ENCODE results near the gene ARL5C. TPM values are rescaled to one million over a fixed set of nuclear protein-coding genes. Genes with fewer than 3 reads are reported as not detected.
"Not testable (repeated sequence)": the region's sequence is repeated elsewhere in the genome, so short reads cannot be mapped to it uniquely, and the experiment has no call there.

ARL5C gene
- total RNA-seq, 1 donor from 2014 or later = not detected

DNA sequence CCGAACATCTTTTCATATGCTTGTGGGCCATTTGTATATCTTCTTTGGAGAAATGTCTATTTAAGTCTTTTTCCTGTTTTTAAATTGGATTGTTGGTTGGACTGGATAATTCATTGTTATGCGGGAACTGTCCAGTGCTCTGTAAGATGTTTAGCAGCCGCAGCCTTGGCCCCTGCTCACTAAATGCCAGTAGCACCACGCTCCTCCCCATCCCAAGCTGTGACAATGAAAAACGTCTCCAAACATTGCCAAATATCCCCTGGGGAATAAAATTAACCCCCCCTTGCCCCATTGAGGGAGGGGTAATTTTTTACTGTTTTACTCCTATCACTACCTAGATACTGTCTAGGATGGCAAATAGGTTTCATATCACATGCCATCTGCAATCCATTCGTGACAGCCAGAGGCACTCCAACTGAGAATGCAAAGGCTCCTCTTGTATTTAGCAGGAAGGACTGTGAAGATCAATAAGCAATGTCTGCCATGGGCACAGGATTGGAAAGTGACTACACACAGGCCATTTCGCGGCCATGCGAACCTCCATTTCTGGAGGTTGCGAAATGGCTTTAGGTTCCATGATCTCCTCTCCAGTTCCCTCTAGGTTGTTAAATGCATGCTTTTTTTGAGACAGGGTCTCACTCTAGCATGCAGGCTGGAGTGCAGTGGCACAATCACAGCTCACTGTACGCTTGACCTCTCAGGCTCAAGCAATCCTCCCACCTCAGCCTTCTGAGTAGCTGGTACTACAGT, 23.9 kb downstream of the ARL5C start:
- no peak for DNase-seq (ENCODE audit: low spot score)
- H3K4me1 Mint-ChIP-seq (ENCODE audit: low read depth) = no peaks in the 10 kb centered on the region
- no peaks in the 10 kb centered on the region for H3K36me3 Mint-ChIP-seq (ENCODE audit: low read depth)
- intact Hi-C loops (cut with micrococcal nuclease) = no loop called here
- peaks cover 2% of the 10 kb centered on the region for H3K27me3 Mint-ChIP-seq (ENCODE audit: insufficient read depth)
- H3K9me3 Mint-ChIP-seq = no peaks in the 10 kb centered on the region
- no peak overlapping the region for H3K4me3 Mint-ChIP-seq
- no peak overlapping the region for H3K27ac Mint-ChIP-seq

DNA sequence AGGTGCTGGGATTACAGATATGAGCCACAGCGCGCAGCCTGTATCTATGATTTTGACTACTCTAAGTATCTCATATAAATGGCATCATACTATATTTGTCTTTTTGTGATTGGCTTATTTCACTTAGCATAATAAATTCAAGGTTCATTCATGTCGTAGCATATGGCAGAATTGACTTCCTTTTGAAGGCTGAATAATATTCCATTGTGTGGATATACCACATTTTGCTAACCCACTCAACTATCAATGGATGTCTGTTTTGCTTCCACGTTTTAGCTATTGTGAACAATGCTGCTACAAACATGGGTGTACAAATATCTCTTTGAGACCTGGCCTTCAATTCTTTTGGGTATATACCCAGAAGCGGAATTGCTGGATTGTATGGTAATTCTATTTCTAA, 24.7 kb downstream of the ARL5C start:
- H3K27me3 Mint-ChIP-seq (ENCODE audit: insufficient read depth) = peaks cover 4% of the 10 kb centered on the region
- no peak overlapping the region for H3K4me3 Mint-ChIP-seq
- no peak overlapping the region for H3K27ac Mint-ChIP-seq
- H3K36me3 Mint-ChIP-seq (ENCODE audit: low read depth) = no peaks in the 10 kb centered on the region
- no peak for DNase-seq (ENCODE audit: low spot score)
- H3K4me1 Mint-ChIP-seq (ENCODE audit: low read depth) = no peaks in the 10 kb centered on the region
- H3K9me3 Mint-ChIP-seq = no peaks in the 10 kb centered on the region
- intact Hi-C loops (cut with micrococcal nuclease) = no loop called here

DNA sequence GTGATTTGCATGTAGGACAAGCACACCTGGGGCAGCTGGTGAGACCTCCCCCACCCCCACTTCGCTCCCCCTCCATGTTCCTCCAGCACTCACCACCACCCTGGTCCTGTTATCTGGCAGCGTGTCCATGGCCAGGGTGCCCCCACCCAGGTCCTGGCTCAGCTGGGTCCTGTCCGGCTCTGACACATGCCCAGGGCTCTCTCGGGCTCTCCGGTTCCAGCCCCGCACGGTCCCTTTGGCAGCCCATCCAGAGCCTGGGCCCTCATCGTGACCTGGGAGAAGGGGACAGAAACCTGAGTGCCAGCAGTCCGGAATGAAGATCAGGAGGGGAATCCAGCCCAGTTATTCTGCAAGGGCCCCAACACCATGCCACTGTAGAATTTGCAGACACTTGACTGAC, 26.4 kb downstream of the ARL5C start:
- intact Hi-C loops (cut with micrococcal nuclease) = no loop called here
- no peak for DNase-seq (ENCODE audit: low spot score)

DNA sequence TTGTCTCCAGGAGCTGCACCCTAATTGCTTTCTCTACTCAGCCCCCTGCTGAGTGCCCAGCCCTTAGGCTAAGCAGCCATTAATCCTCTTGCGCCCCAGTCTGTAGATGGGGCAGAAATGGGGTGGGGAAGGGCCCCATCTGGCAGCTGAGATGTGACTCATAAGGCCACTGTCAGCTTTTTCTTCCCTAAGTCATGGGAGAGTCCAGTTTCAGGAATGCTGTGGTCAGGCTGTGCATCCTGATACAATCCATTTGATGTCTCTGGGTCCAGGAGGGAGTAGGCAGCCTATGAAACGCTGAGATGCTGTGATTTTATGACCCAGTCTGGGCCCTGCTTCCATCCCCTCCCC, 26.8 kb downstream of the ARL5C start:
- no peak for DNase-seq (ENCODE audit: low spot score)
- intact Hi-C loops (cut with micrococcal nuclease) = no loop called here
- Mint-ChIP-seq H3K36me3 (ENCODE audit: low read depth) (no peaks in the 10 kb centered on the region), H3K27ac (no peak overlapping the region), H3K27me3 (ENCODE audit: insufficient read depth) (peaks cover 3% of the 10 kb centered on the region), H3K9me3 (no peaks in the 10 kb centered on the region), H3K4me3 (no peak overlapping the region), H3K4me1 (ENCODE audit: low read depth) (no peaks in the 10 kb centered on the region)

More for the DNA sequence above, 26.4 kb downstream of the ARL5C start:
- Mint-ChIP-seq H3K27me3 (ENCODE audit: insufficient read depth) (peaks cover 3% of the 10 kb centered on the region), H3K27ac (no peak overlapping the region), H3K36me3 (ENCODE audit: low read depth) (no peaks in the 10 kb centered on the region), H3K9me3 (no peaks in the 10 kb centered on the region), H3K4me3 (no peak overlapping the region), H3K4me1 (ENCODE audit: low read depth) (no peaks in the 10 kb centered on the region)

DNA sequence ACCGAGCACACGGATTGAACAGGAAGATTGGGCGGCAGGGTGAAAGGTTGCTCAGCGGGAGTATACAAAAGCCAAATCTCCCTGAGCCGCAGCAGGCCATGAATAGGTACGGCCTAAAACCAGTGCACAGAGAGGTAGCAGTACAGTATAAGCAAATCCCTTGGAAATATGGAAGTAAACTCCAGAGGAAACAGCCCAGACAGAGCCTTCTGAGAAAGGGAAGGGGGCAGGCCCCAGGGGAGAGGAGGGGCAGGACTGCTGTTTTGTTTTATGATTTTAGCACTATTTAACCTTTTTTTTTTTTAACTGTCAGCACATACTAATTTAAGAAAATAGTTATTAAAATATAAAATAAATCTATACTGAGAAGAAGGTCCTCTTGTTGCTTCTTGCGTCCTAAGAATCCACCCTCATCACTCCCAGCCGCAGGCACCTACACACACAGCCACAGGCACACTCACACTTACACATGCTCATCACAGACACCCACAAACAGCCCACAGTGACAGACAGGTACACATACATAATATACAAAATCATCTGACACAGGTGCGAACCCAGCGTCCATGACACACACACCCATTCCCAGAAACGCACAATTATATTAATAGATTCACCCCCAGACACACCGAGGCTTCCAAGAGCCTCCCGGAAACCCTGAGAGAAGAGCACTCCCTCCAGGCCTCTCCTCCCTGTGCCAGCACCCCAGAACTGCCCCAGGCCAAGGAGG, 27.4 kb downstream of the ARL5C start:
- Mint-ChIP-seq H3K9me3 (no peaks in the 10 kb centered on the region), H3K4me3 (no peak overlapping the region), H3K27ac (no peak overlapping the region), H3K4me1 (ENCODE audit: low read depth) (no peaks in the 10 kb centered on the region), H3K36me3 (ENCODE audit: low read depth) (no peaks in the 10 kb centered on the region), H3K27me3 (ENCODE audit: insufficient read depth) (peaks cover 3% of the 10 kb centered on the region)
- intact Hi-C loops (cut with micrococcal nuclease) = no loop called here
- DNase-seq (ENCODE audit: low spot score) = no peak

DNA sequence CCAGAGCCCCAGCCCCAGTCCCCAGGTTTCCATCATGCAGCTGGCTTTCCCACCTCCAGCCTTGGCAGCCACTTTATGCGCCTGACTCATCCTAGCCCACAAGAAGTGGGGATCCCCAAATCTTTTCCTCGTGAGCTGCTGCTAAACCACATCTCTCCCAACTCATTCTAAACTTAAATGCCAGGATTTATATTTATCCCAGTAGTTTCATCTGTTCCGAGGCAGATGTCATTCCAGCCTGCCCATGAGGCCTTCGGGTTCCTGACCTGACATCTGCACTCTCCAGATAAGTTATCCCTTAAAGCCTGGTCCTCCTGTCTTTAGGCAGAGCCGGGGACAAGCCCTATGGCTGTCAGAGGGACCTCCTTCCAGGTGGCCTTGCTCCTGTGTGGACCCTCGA, 31.1 kb downstream of the ARL5C start:
- Mint-ChIP-seq H3K27ac (no peak overlapping the region), H3K9me3 (no peaks in the 10 kb centered on the region), H3K4me3 (no peak overlapping the region), H3K4me1 (ENCODE audit: low read depth) (no peaks in the 10 kb centered on the region), H3K36me3 (ENCODE audit: low read depth) (no peaks in the 10 kb centered on the region), H3K27me3 (ENCODE audit: insufficient read depth) (peaks cover 3% of the 10 kb centered on the region)
- DNase-seq (ENCODE audit: low spot score) = no peak
- intact Hi-C loops (cut with micrococcal nuclease) = no loop called here

DNA sequence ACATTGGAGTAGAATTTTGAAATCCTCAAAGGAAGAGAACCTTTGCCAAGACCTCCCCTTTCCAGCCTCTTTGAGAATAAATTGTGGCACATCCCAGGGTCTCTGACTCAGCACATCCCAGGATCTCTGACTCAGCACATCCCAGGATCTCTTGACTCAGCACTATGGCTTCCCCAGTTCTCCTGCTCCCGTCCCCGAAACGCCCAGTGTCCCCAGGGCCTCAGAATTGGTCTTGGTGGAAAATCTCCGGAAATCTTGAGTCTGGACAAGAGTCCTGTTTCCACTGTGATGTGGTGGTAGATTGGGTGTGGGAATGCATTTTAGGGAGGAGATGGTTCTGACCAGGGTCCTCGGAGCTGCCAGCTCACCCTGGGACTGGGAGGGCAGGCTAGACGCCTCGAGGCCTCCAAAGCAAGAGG, 33.8 kb downstream of the ARL5C start:
- H3K4me1 Mint-ChIP-seq (ENCODE audit: low read depth) = no peaks in the 10 kb centered on the region

DNA sequence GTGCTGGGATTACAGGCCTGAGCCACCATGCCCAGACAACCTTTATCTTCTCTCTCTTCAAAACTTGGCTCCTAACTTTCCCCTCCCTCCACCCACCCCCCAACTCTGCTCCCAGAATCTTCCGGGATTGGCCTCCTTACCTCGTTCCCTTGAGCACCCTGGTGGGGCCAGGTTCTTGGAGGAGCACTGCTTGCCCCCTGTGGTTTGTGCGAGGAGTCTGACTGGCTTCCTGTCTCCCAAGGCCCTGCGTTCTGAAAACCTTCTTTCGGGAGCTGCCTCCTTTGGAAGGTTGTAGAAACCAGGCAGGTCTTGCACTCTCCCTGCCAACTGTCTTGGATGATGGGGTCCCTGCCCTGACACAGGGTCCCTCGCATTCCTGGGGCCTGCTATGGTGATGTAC, 34.3 kb downstream of the ARL5C start:
- no peak for DNase-seq (ENCODE audit: low spot score)
- no peak overlapping the region for H3K27ac Mint-ChIP-seq
- no peaks in the 10 kb centered on the region for H3K36me3 Mint-ChIP-seq (ENCODE audit: low read depth)
- no peaks in the 10 kb centered on the region for H3K4me1 Mint-ChIP-seq (ENCODE audit: low read depth)
- intact Hi-C loops (cut with micrococcal nuclease) = no loop called here
- H3K27me3 Mint-ChIP-seq (ENCODE audit: insufficient read depth) = peaks cover under 1% of the 10 kb centered on the region
- no peaks in the 10 kb centered on the region for H3K9me3 Mint-ChIP-seq
- H3K4me3 Mint-ChIP-seq = no peak overlapping the region

More for the DNA sequence above, 33.8 kb downstream of the ARL5C start:
- peaks cover 3% of the 10 kb centered on the region for H3K27me3 Mint-ChIP-seq (ENCODE audit: insufficient read depth)
- no peak overlapping the region for H3K4me3 Mint-ChIP-seq
- DNase-seq (ENCODE audit: low spot score) = no peak
- no peaks in the 10 kb centered on the region for H3K9me3 Mint-ChIP-seq
- H3K36me3 Mint-ChIP-seq (ENCODE audit: low read depth) = no peaks in the 10 kb centered on the region
- no peak overlapping the region for H3K27ac Mint-ChIP-seq
- intact Hi-C loops (cut with micrococcal nuclease) = no loop called here

DNA sequence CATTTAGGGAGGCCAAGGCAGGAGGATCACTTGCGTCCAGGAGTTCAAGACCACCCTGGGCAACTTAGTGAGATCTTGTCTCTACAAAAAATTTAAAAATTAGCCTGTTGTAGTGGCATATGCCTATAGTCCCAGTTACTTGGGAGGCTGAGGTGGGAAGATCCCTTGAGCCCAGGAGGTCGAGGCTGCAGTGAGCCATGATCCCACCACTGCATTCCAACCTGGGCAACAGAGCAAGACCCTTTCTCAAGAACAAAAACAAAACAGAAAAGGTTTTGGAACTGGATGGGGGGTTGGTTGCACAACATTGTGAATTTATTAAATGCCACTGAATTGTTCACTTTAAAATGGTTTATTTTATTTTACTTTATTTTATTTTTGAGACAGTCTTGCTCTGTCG, 35.8 kb downstream of the ARL5C start:
- no peak overlapping the region for H3K27ac Mint-ChIP-seq
- no peaks in the 10 kb centered on the region for H3K27me3 Mint-ChIP-seq (ENCODE audit: insufficient read depth)
- DNase-seq (ENCODE audit: low spot score) = no peak
- intact Hi-C loops (cut with micrococcal nuclease) = no loop called here
- H3K9me3 Mint-ChIP-seq = no peaks in the 10 kb centered on the region
- H3K36me3 Mint-ChIP-seq (ENCODE audit: low read depth) = no peaks in the 10 kb centered on the region
- no peaks in the 10 kb centered on the region for H3K4me1 Mint-ChIP-seq (ENCODE audit: low read depth)
- H3K4me3 Mint-ChIP-seq = no peak overlapping the region

DNA sequence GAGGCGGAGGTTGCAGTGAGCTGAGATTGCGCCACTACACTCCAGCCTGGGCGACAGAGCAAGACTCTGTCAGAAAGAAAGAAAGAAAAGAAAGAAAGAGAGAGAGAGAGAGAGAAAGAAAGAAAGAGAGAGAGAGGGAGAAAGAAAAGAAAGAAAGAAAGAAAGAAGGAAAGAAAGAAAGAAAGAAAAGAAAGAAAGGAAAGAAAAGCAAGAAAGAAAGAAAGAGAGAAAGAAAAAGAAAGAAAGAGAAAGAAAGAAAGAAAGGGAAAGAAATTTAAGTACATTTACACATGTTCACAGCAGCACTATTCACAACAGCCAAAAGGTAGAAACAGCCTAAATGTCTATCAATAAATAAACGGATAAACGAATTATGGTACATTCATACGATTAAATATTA, 36.4 kb downstream of the ARL5C start:
- H3K4me1 Mint-ChIP-seq (ENCODE audit: low read depth); H3K4me3 Mint-ChIP-seq; H3K27me3 Mint-ChIP-seq (ENCODE audit: insufficient read depth); H3K9me3 Mint-ChIP-seq; H3K36me3 Mint-ChIP-seq (ENCODE audit: low read depth); DNase-seq (ENCODE audit: low spot score); intact Hi-C loops (cut with micrococcal nuclease); H3K27ac Mint-ChIP-seq: not testable (repeated sequence)

DNA sequence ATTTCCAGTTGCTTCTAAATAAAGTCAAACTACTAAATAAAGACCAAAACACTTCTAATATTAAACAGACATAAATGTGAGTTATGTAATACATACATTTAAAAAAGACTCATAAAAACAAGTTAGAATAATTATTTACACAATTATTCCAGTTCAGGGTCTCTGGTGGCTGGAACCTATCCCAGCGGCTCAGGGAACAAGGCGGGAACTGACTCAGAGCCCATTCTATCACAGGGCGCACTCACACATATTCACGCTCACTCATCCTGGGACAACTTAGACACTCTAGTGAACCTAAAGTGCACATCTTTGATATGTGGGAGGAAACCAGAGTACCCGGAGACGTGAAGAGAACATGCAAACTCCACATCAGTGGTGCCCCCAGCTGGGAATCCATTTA, 39.5 kb downstream of the ARL5C start:
- Mint-ChIP-seq H3K4me1 (ENCODE audit: low read depth) (no peaks in the 10 kb centered on the region), H3K4me3 (no peak overlapping the region), H3K27me3 (ENCODE audit: insufficient read depth) (no peaks in the 10 kb centered on the region), H3K36me3 (ENCODE audit: low read depth) (no peaks in the 10 kb centered on the region), H3K27ac (no peak overlapping the region), H3K9me3 (no peaks in the 10 kb centered on the region)
- intact Hi-C loops (cut with micrococcal nuclease) = no loop called here
- no peak for DNase-seq (ENCODE audit: low spot score)

DNA sequence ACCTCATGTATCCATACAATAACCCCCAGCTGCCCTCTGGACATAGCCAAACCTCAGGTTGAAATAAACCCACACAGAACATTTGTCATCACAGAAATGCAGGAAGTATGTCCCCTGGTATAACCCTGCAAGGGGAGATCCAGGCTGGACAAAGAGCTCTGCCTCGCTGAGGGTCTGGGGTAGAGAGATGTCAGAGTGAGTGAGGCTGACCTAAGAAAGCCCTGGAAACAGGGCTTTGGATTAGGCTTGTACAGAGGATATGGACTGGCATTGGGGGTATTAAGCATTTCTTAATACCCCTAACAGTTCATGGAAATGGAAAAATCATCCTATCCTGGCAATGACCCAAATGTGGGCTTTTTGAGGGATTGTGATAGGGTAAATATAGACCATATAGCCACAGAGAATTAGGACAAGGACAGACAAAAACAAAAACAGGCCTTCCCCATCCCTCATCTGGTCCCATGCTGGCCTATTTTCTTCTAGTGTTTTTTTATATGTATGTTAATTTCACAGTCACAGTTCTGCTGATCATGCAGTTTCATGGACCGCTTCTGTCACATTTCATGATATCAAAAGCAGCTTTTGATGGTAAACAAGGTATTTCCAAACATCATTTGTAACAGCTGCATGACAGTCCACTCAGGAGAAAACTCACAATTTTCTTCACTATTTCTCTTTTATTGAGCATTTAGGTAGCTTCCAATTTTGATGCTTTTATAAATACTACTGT, 40.7 kb downstream of the ARL5C start:
- DNase-seq (ENCODE audit: low spot score) = no peak
- H3K4me1 Mint-ChIP-seq (ENCODE audit: low read depth) = no peaks in the 10 kb centered on the region
- no peak overlapping the region for H3K27ac Mint-ChIP-seq
- no peaks in the 10 kb centered on the region for H3K9me3 Mint-ChIP-seq
- no peak overlapping the region for H3K4me3 Mint-ChIP-seq
- H3K27me3 Mint-ChIP-seq (ENCODE audit: insufficient read depth) = no peaks in the 10 kb centered on the region
- intact Hi-C loops (cut with micrococcal nuclease) = no loop called here
- no peaks in the 10 kb centered on the region for H3K36me3 Mint-ChIP-seq (ENCODE audit: low read depth)

DNA sequence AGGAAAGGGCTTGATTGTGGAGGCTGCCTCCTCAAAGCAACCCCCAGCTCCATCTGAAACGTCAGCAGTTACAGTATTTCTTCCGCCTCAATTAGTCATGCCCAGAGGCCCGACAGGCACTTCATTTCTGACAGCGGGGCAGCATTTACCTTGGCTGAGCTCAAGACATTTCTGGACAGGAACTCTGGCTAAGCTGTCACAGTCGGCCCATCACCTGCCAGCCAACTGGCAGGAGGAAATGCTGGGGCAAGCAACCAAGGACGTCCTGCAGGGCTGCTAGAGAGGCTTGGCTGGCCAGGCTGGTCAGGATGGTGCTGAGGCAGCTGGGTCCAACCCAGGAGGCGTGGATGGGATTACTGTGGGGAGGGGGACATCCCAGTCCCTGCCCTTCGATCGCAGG, 42.3 kb downstream of the ARL5C start:
- Mint-ChIP-seq H3K27ac (no peak overlapping the region), H3K4me1 (ENCODE audit: low read depth) (no peaks in the 10 kb centered on the region), H3K36me3 (ENCODE audit: low read depth) (no peaks in the 10 kb centered on the region), H3K27me3 (ENCODE audit: insufficient read depth) (no peaks in the 10 kb centered on the region), H3K4me3 (no peak overlapping the region), H3K9me3 (no peaks in the 10 kb centered on the region)
- intact Hi-C loops (cut with micrococcal nuclease) = no loop called here
- DNase-seq (ENCODE audit: low spot score) = no peak

Data from activated T-helper 1 cell treated with anti-CD3 and anti-CD28 coated beads, Interleukin-12 subunit alpha, Interleukin-12 subunit beta, Interleukin-2, Interleukin-4 antibody, amounts not matched to agents 30 ng/mL and 10 ng/mL and 1 ng/mL, durations not matched to agents 14 hours and 24 hours and 36 hours (primary cell).